Vagina (tissue), 2 donors: ENCODE results near the gene RNF166.

Source experiments
- CTCF ChIP-seq, 3 experiments: fragments of 450-650 bp in 2 of 3; fragments of 200-600 bp in 1 of 3; sonication (generic) in 1 of 3; IDR thresholded peaks; one replicate each; pipeline ENCODE4 v1.5.1; 2017 to 2019; ENCODE audit warnings: antibody characterized with exemption in 3 of 3, mild to moderate bottlenecking in 2 of 3, moderate library complexity in 2 of 3
- POLR2A ChIP-seq, 2 donors: fragments of 450-650 bp; IDR thresholded peaks; one replicate each; pipeline ENCODE4 v1.6.1; 2017; ENCODE audit warnings: antibody characterized with exemption in 2 of 2, mild to moderate bottlenecking in 2 of 2, moderate library complexity in 2 of 2

GRCh38 chr16:88732961-88733294, 26.7 kb upstream of the RNF166 start:
- no peak for TF ChIP-seq CTCF (IDR thresholded peaks at IDR 0.05)
- no peak for TF ChIP-seq POLR2A (IDR thresholded peaks at IDR 0.05)
